ENCODE data around the gene SPTSSA.
"Not testable (repeated sequence)": the region's sequence is repeated elsewhere in the genome, so short reads cannot be mapped to it uniquely, and the experiment has no call there.

SPTSSA gene

GRCh38 chr14:34462132-34462893 is at the start of gene SPTSSA:
SPTSSA (minus strand) TSS chr14:34462240; CDS start chr14:34462207, 33 bp downstream.
- DNase-seq: peak; percentile 55 to 98 (median 91)

GRCh38 chr14:34507884-34508283 is 45.8 kb upstream of the SPTSSA start:
- no peak for DNase-seq

GRCh38 chr14:34507459-34507858 is 45.4 kb upstream of the SPTSSA start:
- no peak for DNase-seq

- DNase-seq: not testable (repeated sequence)
Measured at GRCh38 chr14:34505124-34505491, 43.1 kb upstream of the SPTSSA start.

- DNase-seq: not testable (repeated sequence)
Measured at GRCh38 chr14:34504027-34504426, 42.0 kb upstream of the SPTSSA start.

GRCh38 chr14:34502545-34503225 is 40.6 kb upstream of the SPTSSA start:
- no peak for DNase-seq

- DNase-seq: no peak
Measured at GRCh38 chr14:34502001-34502400, 40.0 kb upstream of the SPTSSA start.

- no peak for DNase-seq
Measured at GRCh38 chr14:34501004-34501580, 39.1 kb upstream of the SPTSSA start.

- DNase-seq: peak in 1 of 51 donors; percentile 1
Measured at GRCh38 chr14:34498684-34499412, 36.8 kb upstream of the SPTSSA start.

- DNase-seq: peak in 47 of 51 donors; percentile 6 to 87 (median 52)
Measured at GRCh38 chr14:34496679-34497513, 34.9 kb upstream of the SPTSSA start.

GRCh38 chr14:34496007-34496678 is 34.1 kb upstream of the SPTSSA start:
- no peak for DNase-seq

GRCh38 chr14:34489324-34489723 is 27.3 kb upstream of the SPTSSA start:
- DNase-seq: no peak

- DNase-seq: no peak
Measured at GRCh38 chr14:34488528-34488927, 26.5 kb upstream of the SPTSSA start.

GRCh38 chr14:34484726-34485125 is 22.7 kb upstream of the SPTSSA start:
- DNase-seq: no peak

- DNase-seq: no peak
Measured at GRCh38 chr14:34482463-34482862, 20.4 kb upstream of the SPTSSA start.

- no peak for DNase-seq
Measured at GRCh38 chr14:34479694-34480093, 17.7 kb upstream of the SPTSSA start.

- DNase-seq: no peak
Measured at GRCh38 chr14:34478261-34478660, 16.2 kb upstream of the SPTSSA start.

GRCh38 chr14:34476036-34476435 is 14.0 kb upstream of the SPTSSA start:
- not testable (repeated sequence) for DNase-seq

GRCh38 chr14:34475163-34475562 is 13.1 kb upstream of the SPTSSA start:
- no peak for DNase-seq

- DNase-seq: no peak
Measured at GRCh38 chr14:34474187-34474679, 12.2 kb upstream of the SPTSSA start.
